Measurements from ENCODE around the gene CXCL3.

Gene CXCL3

GRCh38 chr4:74013264-74013663 is 25.2 kb downstream of the CXCL3 start:
- DNase-seq (ENCODE audit: low spot score): no peak

- DNase-seq (ENCODE audit: low spot score): no peak
Observed at GRCh38 chr4:74012130-74012529, 26.4 kb downstream of the CXCL3 start.

GRCh38 chr4:74009307-74009706 is 29.2 kb downstream of the CXCL3 start:
- DNase-seq (ENCODE audit: low spot score): no peak

- DNase-seq (ENCODE audit: low spot score): no peak
Observed at GRCh38 chr4:74006009-74006476, 32.4 kb downstream of the CXCL3 start.

GRCh38 chr4:74005528-74005927 is 33.0 kb downstream of the CXCL3 start:
- DNase-seq (ENCODE audit: low spot score): no peak

- DNase-seq (ENCODE audit: low spot score): no peak
Observed at GRCh38 chr4:74004668-74005067, 33.8 kb downstream of the CXCL3 start.

- no peak for DNase-seq (ENCODE audit: low spot score)
Observed at GRCh38 chr4:74000301-74000700, 38.2 kb downstream of the CXCL3 start.

- no peak for DNase-seq (ENCODE audit: low spot score)
Observed at GRCh38 chr4:73998040-73999011, 40.2 kb downstream of the CXCL3 start, which contains the start of gene CXCL5. TSS of gene CXCL5 (minus strand) at chr4:73998677. CDS start at chr4:73998581, 96 bp downstream.

- DNase-seq (ENCODE audit: low spot score): no peak
Observed at GRCh38 chr4:73992050-73992449, 46.4 kb downstream of the CXCL3 start.

GRCh38 chr4:73991742-73992000 is 46.8 kb downstream of the CXCL3 start:
- DNase-seq (ENCODE audit: low spot score): no peak

- DNase-seq (ENCODE audit: low spot score): no peak
Observed at GRCh38 chr4:73990988-73991741, 47.3 kb downstream of the CXCL3 start.

- no peak for DNase-seq (ENCODE audit: low spot score)
Observed at GRCh38 chr4:73989928-73990327, 48.6 kb downstream of the CXCL3 start.

GRCh38 chr4:73989031-73989430 is 49.5 kb downstream of the CXCL3 start:
- no peak for DNase-seq (ENCODE audit: low spot score)

- DNase-seq (ENCODE audit: low spot score): no peak
Observed at GRCh38 chr4:73988061-73988460, 50.4 kb downstream of the CXCL3 start, which contains the start of gene PPBP. TSS of gene PPBP (minus strand) at chr4:73988190. CDS start at chr4:73988103, 87 bp downstream.

Data from hematopoietic multipotent progenitor cell treated with erythropoietin and hydrocortisone succinate and interleukin-3 and kit ligand, for 15 days (in vitro differentiated cells).